T-helper 1 cell treated with Interleukin-12 subunit alpha and Interleukin-12 subunit beta and Interleukin-4 antibody, amounts not matched to agents 30 μg/mL and 1 μg/mL, for 36 hours (primary cell): ENCODE data around the gene MAST4.

Experiments
- H3K27ac Mint-ChIP-seq: one replicate; pipeline ENCODE4 v1.8.0; 2021; ENCODE audit warnings: mild to moderate bottlenecking, mixed read lengths
- H3K27me3 Mint-ChIP-seq: one replicate; pipeline ENCODE4 v1.8.0; 2021; ENCODE audit warnings: low read depth, mixed read lengths
- H3K36me3 Mint-ChIP-seq: one replicate; pipeline ENCODE4 v1.8.0; 2021; ENCODE audit warnings: low read depth, mixed read lengths
- H3K4me1 Mint-ChIP-seq: one replicate; pipeline ENCODE4 v1.8.0; 2021; ENCODE audit warnings: low read depth, mixed read lengths
- H3K4me3 Mint-ChIP-seq: one replicate; pipeline ENCODE4 v1.8.0; 2021; ENCODE audit warnings: mild to moderate bottlenecking, moderate library complexity, mixed read lengths
- H3K9me3 Mint-ChIP-seq: one replicate; pipeline ENCODE4 v1.8.0; 2021; ENCODE audit warnings: mixed read lengths

The MAST4 gene

DNA sequence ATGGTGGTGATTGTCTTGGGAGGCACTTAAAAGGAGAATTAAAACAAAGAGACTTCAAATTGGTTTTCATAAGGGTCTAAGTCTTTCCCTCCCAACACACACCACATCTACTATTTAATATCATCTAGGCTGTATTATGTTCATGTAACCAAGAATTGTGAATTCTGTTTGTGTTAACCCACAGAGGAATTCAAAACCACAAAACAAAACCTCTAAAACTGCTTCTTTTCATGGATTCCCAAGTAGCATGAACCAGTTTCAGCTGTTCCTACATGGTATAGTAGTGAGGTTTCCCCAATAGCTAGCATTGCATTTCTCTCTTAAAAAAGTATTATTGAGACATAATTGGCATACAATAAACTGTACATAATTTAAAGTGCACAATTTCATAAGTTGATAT lies 316.6 kb downstream of the MAST4 start:
- peaks cover 9% of the 10 kb centered on the region for H3K36me3 Mint-ChIP-seq
- H3K4me1 Mint-ChIP-seq = peaks cover 21% of the 10 kb centered on the region
- H3K4me3 Mint-ChIP-seq = no peak overlapping the region
- H3K27me3 Mint-ChIP-seq = no peaks in the 10 kb centered on the region
- H3K27ac Mint-ChIP-seq = no peak overlapping the region
- H3K9me3 Mint-ChIP-seq = no peaks in the 10 kb centered on the region

DNA sequence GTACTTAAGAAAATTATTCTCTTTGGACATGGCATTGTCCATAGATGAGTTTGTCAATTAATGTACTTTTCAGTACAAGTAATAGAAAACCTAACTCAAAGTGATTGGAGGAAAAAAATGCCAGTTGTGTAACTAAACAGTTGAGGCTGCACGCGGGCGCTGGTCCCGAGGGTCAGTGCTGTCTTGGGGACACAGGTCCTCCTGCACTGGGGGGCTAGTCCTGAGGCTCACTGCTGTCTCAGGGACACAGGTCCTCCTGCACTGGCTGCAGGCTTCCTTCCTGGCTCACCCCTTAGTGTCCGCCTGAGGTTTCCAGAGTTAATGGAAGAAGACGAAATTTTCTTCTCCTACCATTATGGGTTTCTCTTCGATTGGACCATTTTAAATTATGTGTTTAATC lies 319.3 kb downstream of the MAST4 start:
- Mint-ChIP-seq H3K27ac (no peak overlapping the region), H3K27me3 (no peaks in the 10 kb centered on the region), H3K9me3 (no peaks in the 10 kb centered on the region), H3K4me3 (no peak overlapping the region), H3K4me1 (peaks cover 17% of the 10 kb centered on the region), H3K36me3 (peaks cover 7% of the 10 kb centered on the region)

DNA sequence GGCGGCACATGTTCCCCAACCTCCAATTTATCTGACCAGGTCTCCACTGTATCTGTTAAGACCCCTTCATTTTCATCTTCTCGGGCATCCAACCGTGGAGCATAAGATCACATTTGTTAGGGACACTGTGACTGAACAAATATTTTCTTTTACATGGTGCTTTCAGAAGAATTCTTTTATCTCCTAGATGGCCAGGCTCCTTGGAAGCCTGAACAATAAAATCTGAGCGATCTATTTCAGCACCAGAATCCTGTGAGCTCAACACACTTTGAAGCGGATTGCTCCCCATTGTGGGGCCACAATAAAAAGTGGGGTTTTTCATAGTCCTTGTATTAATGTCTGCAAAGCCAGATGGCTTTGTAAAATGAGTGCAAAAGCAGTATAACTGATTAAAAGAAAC lies 326.7 kb downstream of the MAST4 start:
- Mint-ChIP-seq H3K4me1 (peaks cover 25% of the 10 kb centered on the region), H3K27ac (no peak overlapping the region), H3K36me3 (peaks cover 15% of the 10 kb centered on the region), H3K27me3 (no peaks in the 10 kb centered on the region), H3K4me3 (no peak overlapping the region), H3K9me3 (no peaks in the 10 kb centered on the region)

DNA sequence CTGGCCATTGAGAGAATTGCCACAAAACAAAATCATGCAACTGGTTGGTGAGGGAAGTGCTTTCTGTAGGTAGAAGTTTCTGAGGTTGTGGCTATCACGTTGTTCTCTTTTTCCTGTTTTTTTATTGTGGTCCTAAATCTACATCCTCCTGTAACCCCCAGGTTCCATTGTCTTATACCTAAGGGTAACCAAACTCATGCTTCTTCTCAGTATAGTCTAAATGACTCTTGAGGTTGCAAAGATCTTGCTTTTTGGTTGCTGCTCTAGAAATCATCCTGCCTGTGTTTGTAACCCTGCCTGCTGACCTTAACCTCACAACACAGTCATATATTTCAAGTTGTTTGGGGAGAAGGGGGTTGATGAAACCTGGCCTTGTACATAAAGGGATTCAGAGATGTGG lies 327.3 kb downstream of the MAST4 start:
- H3K4me1 Mint-ChIP-seq = peaks cover 25% of the 10 kb centered on the region
- H3K36me3 Mint-ChIP-seq = peaks cover 17% of the 10 kb centered on the region
- H3K27ac Mint-ChIP-seq = no peak overlapping the region
- H3K4me3 Mint-ChIP-seq = no peak overlapping the region
- no peaks in the 10 kb centered on the region for H3K9me3 Mint-ChIP-seq
- no peaks in the 10 kb centered on the region for H3K27me3 Mint-ChIP-seq

DNA sequence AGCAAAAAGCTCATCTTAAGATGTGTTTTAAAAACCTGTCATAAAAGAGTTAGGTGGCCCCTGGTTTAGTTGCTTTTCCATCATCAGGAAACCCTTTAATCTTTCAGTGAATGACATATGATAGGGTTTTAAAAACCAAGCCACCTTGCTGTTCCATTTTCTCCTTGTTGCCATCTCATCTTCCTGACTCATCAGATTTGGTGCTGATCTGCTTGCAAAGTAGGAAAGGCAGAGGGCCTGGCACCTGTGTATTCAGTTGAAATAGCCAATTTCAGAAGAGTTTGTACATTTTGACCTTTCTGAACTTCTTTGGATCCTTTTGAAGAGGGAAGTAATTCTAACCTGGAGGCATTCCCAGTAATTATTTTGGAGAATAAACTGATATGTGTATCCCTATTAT lies 327.7 kb downstream of the MAST4 start:
- Mint-ChIP-seq H3K4me1 (peaks cover 25% of the 10 kb centered on the region), H3K9me3 (no peaks in the 10 kb centered on the region), H3K27ac (no peak overlapping the region), H3K36me3 (peaks cover 19% of the 10 kb centered on the region), H3K4me3 (no peak overlapping the region), H3K27me3 (no peaks in the 10 kb centered on the region)

DNA sequence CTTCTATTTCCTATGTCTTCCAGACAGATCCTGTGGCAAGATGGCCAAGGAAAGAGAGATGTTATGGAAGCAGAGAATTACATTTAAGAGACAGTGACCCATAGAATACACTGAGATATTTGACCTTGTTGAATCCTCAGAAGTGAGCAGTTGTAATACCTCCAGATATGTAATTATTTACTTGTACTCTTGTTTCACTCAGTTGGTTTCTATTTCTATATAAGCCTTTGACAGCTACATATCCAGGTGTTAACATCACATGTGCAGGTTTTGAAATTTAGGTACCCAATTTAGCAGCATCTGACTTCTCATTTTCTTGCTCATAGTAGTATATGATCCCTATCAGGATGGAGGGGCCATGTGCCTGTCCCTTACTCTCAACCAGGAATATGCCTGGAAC lies 330.9 kb downstream of the MAST4 start:
- no peak overlapping the region for H3K27ac Mint-ChIP-seq

DNA sequence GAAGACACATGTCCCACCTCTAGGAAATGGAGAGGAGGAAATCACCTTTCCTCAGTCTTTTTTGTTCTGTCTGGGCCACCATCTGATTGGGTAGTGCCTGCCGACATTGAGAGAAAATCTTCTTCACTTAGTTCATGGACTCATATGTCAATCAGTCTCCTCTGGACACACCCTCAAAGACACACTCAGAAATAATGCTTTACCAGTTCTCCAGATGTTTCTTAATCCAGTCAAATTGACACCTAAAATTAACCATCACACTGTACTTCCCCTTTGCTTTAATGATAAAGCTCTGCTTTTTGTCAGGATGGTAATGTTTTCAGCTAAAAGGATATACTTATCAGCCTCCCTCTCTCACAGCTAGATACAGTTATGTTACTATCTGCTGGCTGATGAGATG lies 333.1 kb downstream of the MAST4 start:
- Mint-ChIP-seq H3K27ac (no peak overlapping the region), H3K4me1 (peaks cover 9% of the 10 kb centered on the region), H3K9me3 (no peaks in the 10 kb centered on the region), H3K27me3 (no peaks in the 10 kb centered on the region), H3K4me3 (no peak overlapping the region), H3K36me3 (peaks cover 16% of the 10 kb centered on the region)

More for the DNA sequence above, 330.9 kb downstream of the MAST4 start:
- no peaks in the 10 kb centered on the region for H3K27me3 Mint-ChIP-seq
- H3K9me3 Mint-ChIP-seq = no peaks in the 10 kb centered on the region
- H3K4me1 Mint-ChIP-seq = peaks cover 21% of the 10 kb centered on the region
- no peak overlapping the region for H3K4me3 Mint-ChIP-seq
- peaks cover 17% of the 10 kb centered on the region for H3K36me3 Mint-ChIP-seq

DNA sequence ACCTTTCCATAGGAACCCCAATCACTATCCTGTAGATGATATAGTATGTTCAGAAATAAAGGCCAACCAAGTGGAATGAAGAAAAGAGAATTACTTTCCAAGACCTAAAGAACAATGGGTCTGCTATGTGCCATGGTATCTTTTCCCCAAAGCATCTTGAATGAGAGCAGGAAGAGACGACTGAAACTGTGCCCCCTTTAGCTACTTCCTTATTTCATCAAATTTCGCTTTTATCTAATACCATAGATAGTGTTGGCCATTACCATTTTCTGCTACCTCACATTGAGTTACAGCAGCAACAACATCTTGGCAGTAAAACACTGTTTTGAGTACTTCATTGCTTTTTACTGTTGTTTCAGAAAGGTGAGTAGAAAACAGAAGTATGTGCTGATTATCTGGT lies 333.8 kb downstream of the MAST4 start:
- no peak overlapping the region for H3K4me3 Mint-ChIP-seq
- H3K27ac Mint-ChIP-seq = no peak overlapping the region
- H3K4me1 Mint-ChIP-seq = peaks cover 9% of the 10 kb centered on the region
- H3K36me3 Mint-ChIP-seq = peaks cover 16% of the 10 kb centered on the region
- no peaks in the 10 kb centered on the region for H3K27me3 Mint-ChIP-seq
- H3K9me3 Mint-ChIP-seq = no peaks in the 10 kb centered on the region

DNA sequence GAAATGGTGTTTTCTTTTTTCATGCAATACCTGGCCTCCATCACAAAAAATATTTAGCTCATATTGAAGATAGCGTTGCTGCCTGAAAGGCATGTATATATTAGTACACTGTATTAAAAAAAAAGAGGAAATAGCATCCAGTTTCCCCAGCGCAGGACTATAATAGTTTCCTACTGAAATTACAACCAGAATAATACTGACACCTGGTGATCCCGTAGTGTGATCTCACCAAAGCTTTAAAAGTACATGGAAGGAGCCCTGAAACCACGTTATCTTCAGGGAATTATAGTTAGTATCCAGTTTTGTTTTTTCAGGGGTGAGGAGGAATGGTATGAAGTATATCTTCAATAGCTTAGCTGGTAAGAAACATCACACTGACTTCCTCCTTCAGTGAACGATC lies 335.5 kb downstream of the MAST4 start:
- no peaks in the 10 kb centered on the region for H3K9me3 Mint-ChIP-seq
- H3K27me3 Mint-ChIP-seq = no peaks in the 10 kb centered on the region
- no peak overlapping the region for H3K4me3 Mint-ChIP-seq
- H3K27ac Mint-ChIP-seq = no peak overlapping the region
- H3K4me1 Mint-ChIP-seq = peaks cover 4% of the 10 kb centered on the region
- peaks cover 10% of the 10 kb centered on the region for H3K36me3 Mint-ChIP-seq

DNA sequence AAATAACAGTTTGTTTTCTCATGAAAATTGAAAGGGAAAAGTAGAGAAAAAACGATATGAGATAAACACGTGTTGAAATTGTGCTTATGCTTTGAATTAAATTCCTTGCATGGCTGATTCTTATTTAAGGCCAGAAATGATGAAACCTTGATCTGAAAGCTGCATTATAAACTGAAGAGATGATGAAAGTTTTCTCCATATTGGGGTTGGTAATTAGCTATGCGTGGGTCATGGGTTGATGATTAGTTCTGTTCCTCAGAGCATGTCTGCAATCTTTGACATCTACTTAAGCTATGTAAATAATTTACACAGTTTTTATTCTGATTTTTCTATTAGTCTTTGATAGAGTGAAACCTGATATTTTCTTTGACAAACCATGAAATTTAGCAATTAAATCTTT lies 336.3 kb downstream of the MAST4 start:
- Mint-ChIP-seq H3K9me3 (no peaks in the 10 kb centered on the region), H3K4me1 (peaks cover 2% of the 10 kb centered on the region), H3K27ac (no peak overlapping the region), H3K27me3 (no peaks in the 10 kb centered on the region), H3K36me3 (peaks cover 12% of the 10 kb centered on the region), H3K4me3 (no peak overlapping the region)

DNA sequence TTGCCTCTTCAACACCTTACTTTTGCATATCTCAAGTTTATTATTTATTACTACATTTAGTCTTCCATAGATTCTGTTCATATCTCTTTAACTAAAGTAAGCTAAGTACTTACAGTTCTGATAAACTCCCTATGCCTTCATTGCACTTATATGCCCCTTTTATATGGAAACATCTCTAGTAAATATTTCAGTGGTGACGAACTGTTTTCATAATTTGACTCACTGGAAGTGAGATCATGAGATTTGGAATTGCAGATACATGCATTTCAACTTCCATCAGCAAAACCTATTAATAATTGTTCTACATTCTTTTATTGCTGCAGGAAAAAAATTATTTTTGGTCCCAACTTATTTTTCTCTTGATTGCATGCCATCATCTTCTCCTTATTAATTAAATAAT lies 336.9 kb downstream of the MAST4 start:
- Mint-ChIP-seq H3K27me3 (no peaks in the 10 kb centered on the region), H3K4me1 (no peaks in the 10 kb centered on the region), H3K9me3 (no peaks in the 10 kb centered on the region)

DNA sequence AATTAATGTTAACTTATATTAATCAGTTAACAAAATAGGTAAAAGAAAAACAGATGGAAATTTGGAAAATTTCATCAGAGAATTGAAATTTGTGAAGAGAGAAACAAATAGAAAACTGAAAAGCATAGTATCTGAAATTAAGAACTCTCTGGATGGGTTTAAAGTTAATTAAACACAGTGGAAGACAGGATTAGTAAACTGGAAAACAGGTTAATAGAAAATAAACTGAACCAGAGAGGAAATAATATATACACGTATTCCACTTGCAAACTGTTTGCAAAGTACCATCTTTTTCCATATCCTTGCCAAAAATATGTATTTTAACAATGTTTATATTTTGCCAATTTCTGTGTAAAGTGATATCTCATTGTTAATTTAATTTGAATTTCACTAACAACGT lies 342.9 kb downstream of the MAST4 start:
- Mint-ChIP-seq H3K27ac (no peak overlapping the region), H3K4me1 (peaks cover 3% of the 10 kb centered on the region), H3K27me3 (no peaks in the 10 kb centered on the region), H3K36me3 (peaks cover 18% of the 10 kb centered on the region), H3K4me3 (no peak overlapping the region), H3K9me3 (peaks cover 5% of the 10 kb centered on the region)

More for the DNA sequence above, 336.9 kb downstream of the MAST4 start:
- Mint-ChIP-seq H3K27ac (no peak overlapping the region), H3K4me3 (no peak overlapping the region), H3K36me3 (peaks cover 10% of the 10 kb centered on the region)

DNA sequence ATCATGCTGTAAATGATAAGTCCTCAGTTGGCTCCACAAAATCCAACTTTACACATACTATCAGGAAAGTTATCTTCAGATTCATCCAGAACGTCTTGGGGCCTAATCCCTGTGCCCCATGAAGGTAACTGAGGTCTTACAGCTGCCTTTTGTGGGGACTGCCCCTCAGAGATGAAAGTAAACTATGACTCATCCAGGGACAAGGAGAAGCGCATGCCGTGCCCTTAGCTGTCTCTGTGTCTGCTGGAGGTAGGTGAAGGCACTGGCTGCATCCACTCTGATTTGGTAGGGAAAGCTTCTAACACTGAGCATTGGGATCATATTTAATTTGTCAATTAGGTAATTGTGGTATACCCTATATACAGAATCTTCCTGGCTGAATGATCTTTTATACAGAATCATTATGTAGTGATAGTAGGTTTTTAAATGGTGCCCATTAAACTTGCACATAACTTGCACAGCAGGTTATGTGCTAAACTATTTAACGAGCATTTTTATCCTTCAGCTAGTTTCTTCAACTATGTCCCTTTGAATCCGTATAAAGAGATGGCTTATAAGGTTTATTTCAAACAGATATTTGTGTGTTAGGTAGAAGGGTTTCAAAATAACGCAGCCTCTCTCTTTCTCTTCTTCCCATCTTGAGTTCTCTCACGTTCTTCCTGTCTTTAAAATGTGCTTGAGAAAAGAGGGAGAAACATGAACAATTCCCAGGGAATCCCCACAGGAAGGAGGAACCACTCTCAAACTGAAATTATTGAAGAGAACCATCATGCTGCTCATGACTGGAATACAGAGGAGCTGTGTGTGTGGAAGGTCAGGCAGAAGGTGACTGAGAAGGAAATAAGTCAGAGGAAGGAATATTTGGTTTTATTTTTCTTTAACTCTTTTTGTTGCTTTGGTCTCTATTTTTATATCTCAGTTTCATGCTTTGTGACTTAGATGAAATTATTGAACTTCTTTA lies 349.5 kb downstream of the MAST4 start:
- Mint-ChIP-seq H3K4me3 (no peak overlapping the region), H3K4me1 (peaks cover 10% of the 10 kb centered on the region), H3K27me3 (no peaks in the 10 kb centered on the region), H3K27ac (no peak overlapping the region), H3K36me3 (peaks cover 17% of the 10 kb centered on the region), H3K9me3 (no peaks in the 10 kb centered on the region)

DNA sequence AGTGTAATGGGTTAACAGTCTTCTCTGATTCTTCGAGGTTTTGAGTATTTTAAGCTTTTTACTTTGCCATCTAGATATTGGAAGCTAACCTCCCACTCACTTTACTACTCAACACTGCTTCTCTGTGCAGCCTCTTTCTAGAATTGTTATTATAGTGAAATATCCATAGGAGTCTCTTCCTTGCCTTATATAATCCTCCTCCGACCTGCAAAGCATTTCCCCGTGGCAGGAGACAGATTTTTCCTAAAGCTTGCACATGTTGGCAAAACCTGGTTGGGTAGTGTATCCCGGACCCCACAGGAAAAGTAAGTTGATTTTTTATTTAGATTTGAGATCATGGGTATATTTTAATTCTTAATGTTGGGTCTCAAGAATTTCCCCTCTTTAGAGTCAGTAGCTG lies 351.3 kb downstream of the MAST4 start:
- no peaks in the 10 kb centered on the region for H3K27me3 Mint-ChIP-seq
- H3K4me3 Mint-ChIP-seq = no peak overlapping the region
- H3K4me1 Mint-ChIP-seq = peaks cover 17% of the 10 kb centered on the region
- no peak overlapping the region for H3K27ac Mint-ChIP-seq
- peaks cover 4% of the 10 kb centered on the region for H3K9me3 Mint-ChIP-seq
- peaks cover 24% of the 10 kb centered on the region for H3K36me3 Mint-ChIP-seq

DNA sequence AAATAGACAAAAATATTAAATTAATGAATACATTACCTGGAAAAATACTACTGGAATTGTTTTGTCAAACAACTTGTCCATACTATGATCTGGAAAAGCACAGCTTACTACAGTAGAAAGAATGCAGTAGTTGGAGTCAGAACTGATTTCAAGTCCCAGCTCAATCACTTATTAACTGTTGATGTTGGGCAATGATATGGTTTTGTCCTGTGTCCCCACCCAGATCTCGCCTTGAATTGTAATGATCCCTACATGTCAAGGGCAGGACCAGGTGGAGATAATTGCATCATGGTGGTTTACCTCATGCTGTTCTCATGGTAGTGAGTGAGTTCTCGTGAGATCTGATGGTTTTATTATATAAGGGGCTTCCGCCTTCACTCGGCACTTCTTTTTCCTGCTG lies 352.9 kb downstream of the MAST4 start:
- Mint-ChIP-seq H3K9me3 (peaks cover 4% of the 10 kb centered on the region), H3K4me3 (no peak overlapping the region), H3K36me3 (peaks cover 27% of the 10 kb centered on the region), H3K27ac (no peak overlapping the region), H3K4me1 (peaks cover 20% of the 10 kb centered on the region), H3K27me3 (no peaks in the 10 kb centered on the region)
